DMS114 treated with DMSO at 0.1 percent for 48 hours (cell line): ENCODE data around the gene NPRL2.
A peak's percentile ranks its signal among the peaks of the same experiment; 100 is the strongest.
"Not testable (repeated sequence)": the region's sequence is repeated elsewhere in the genome, so short reads cannot be mapped to it uniquely, and the experiment has no call there.

Experiments used
- DNase-seq: peaks from one replicate; lab custom pipeline; 2025; ENCODE audit not compliant: unreplicated experiment; lab: John Stamatoyannopoulos, UW

Gene NPRL2

DNA sequence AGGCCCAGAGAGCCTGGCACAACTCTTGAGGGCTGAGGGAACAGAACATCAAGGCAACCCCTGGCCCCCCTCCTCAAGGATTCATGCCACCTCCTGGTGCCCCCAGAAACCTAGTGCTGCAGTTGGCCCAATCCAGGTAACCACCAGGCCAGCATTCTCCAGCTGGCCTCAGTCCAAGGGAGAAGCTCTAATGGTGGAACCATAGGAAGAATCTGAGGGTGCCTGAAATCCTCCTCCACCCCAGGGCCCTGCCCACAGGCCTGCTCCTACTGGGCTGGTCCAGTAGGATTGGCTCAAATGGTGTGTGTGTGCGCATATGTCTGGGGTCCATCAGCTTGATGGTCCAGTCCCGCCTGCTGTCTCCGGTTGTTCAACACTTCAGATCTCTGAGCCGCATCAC, 35.8 kb downstream of the NPRL2 start:
- no peak for DNase-seq

DNA sequence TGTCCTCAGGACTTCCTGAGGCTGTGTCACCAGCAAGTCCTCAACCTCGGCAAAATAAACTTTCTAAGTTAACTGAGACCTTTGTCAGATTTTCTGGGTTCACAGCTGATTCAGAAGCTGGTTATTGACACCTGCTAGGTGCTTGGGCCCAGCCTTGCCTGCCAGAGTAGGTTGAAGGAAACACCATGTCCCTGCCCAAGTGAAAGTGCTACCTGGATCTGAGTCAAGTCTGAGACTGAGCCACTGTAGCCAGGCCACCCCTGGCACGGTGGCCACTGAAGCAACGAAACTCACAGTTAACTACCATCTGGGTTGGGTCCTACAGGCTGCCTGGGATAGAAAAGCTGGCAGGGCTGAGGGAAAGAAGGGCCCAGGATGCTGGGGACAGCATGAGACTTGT, 36.2 kb downstream of the NPRL2 start:
- DNase-seq, result no peak

DNA sequence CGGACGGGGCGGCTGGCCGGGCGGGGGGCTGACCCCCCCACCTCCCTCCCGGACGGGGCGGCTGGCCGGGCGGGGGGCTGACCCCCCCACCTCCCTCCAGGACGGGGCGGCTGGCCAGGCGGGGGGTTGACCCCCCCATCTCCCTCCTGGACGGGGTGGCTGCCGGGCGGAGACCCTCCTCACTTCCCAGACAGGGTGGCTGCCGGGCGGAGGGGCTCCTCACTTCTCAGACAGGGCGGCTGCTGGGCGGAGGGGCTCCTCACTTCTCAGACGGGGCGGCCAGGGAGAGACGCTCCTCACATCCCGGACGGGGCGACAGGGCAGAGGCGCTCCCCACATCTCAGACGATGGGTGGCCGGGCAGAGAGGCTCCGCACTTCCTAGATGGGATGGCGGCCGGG, 38.5 kb downstream of the NPRL2 start:
- DNase-seq, result not testable (repeated sequence)

DNA sequence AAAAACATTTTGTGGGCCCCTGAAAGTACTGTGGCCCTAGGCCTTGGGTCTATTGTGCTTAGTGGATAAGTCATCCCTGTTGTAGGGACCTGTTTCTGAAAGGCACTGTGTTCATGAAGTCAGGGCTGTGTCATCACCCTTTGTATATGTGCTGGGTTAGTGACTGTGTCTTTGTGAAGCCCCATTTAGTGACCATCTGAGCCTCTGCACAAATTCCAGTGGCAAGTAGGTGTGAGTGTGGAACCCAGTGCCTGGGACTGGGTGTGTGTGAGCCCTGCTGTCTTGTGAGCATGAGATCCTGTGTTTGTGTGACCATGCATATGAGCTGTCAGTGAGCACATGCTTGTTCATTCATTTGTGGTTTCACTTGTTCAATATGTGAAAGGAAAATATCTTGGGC, 46.0 kb downstream of the NPRL2 start:
- no peak for DNase-seq

DNA sequence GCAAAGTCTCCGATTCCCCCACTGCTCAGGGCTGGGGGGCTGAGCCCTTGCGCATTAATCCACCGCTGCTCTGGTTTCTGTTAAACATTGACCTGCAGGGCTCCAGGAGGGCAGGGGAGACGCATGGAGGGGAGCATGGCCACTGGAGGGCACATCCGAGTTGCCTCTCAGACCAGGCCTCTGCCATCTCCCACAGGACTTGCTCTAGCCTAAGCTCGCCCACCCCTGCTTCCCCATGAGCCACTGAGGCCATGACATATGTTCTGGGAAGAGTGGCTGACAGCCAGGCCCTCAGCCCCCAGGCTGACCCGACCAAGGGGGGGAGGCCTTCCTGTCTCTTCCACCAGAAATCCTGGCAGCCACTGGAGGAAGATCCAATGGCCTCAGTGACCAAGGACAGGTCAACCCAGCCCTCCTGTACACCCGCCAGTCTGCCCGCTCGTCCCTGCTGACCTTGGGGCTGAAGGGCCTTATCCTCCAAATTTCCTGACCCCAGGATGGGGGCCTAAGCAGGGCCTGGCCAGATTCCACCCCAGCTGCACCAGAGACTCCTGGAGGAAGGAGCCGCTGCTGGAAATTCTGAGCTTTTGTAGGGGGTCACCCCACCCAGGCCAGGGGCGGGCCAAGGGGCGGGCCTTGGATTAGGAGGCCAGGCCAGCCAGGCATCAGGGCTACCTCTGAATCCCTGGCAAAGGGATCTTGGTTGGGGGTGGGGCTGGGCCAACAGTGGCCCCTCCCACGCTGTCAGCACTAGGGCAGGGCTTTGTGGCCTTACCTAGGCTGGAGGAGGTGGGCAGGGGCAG, 47.4 kb downstream of the NPRL2 start, which contains the start of gene HYAL1:
Gene HYAL1, minus strand, starts transcription at position 562 of the 803 bp plus-strand sequence. CDS start 618 bp downstream, outside the sequence.
- no peak for DNase-seq

DNA sequence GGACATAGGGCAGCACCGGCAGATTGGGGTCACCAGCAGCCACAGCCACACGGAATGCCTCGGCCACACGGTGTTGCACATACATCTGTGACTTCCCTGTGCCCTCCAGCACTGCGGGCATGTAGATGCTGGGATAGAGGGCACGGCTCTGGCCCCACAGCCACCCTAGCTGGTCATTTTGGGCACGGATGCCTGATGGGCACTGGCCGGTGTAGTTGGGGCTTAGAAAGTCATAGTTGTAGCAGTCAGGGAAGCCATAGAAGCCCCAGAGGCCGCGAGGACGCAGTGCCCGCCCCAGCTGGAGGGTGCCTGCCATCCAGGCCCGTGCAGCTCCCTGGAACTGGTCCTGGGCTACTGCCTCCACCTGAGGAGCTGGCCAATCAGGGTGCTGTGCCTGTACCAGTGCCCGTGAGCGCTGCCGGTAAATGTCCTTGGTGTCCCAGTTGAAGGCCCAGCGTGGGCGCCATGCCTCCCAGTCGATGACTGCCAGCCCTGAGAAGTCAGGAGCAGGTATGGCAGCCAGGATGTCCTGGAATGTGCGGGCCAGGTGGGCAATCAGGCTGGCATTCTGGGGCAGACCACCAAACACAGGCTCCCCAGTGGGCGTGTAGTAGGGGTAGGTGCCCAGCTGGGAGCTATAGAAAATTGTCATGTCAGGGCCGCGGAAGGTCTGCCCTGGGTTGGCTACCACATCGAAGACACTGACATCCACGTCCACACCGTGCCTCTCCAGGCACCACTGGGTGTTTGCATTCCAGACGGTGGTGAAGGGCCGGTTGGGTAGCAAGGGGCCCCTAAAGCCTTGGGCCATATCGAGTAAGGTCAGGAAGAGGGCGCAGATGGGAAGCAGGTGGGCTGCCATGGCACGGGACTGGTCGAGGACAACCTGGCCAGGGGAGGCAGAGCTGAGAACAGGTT, 48.2 kb downstream of the NPRL2 start:
- DNase-seq, result no peak

DNA sequence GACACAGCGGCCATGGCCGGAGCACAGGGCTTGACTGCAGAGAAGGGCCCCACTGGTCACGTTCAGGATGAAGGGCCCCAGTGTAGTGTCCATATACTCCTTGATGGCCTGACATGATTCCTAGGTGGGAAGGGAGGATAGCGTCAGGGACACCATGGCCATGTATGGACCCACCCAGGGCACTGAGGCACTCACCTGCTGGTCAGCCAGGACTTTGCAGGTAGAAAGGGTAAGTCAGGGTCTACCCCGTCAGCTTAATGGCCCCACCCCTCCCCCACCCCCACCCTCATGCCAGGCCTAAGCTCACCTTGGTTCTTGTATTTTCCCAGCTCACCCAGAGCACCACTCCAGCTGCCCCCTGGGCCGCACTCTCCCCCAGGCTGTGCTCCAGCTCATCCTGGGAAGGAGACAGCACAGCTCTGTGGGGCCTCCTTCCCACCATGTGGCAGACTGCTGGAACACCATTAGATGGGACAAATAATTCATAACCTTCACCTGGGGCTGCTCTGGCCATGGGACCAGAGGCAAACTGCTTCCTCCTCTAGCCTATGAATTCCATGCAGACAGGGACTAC, 49.8 kb downstream of the NPRL2 start:
- no peak for DNase-seq

DNA sequence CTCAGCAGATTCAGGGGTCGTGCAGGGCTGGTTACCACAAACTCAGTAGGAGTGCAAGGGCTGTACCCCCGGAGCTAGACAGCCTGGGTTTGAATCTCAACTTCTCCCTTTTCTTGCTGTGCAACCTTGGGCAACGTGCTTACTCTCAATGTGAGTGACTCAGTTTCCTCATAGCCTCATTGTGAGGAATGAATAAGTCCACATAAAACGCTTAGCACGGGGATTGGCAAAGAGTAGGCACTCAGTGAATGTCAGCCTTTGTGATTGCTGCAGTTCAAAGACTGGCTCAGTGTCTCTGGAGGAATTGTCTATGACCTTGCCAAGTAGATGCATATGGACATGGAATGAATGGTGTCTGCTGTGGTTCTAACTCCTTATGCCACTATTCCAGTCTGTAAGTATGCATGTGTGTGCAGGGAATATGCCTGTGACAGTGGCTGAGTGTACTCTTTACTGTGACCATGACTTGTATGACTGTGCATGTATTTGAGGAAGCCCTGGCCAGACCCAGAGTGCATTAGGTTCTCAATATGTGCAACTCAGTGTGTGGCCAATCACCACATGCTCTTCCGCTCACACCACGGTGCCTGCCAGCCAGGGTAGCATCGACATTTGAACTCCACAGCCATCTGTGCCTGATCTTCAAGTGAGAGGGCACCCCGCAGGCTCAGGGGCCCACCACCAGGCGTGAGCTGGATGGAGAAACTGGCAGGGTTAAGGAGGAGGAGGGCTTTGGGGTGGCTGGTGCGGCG, 50.5 kb downstream of the NPRL2 start:
- DNase-seq, result no peak

DNA sequence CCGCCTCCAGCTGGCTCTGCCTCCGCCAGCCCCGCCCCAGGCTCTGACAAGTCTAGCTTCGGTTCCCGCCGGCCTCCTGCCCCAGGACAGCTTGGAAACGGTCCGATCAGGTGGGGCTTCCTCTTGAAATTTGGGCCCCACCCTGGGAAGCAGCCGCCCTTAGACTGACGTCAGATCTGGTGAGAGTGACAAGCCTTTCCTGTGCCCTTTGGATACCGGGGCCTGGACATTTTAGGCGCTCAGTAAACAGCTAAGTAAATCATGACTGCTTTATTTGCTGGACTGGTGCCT, 51.0 kb downstream of the NPRL2 start:
- DNase-seq, result no peak

DNA sequence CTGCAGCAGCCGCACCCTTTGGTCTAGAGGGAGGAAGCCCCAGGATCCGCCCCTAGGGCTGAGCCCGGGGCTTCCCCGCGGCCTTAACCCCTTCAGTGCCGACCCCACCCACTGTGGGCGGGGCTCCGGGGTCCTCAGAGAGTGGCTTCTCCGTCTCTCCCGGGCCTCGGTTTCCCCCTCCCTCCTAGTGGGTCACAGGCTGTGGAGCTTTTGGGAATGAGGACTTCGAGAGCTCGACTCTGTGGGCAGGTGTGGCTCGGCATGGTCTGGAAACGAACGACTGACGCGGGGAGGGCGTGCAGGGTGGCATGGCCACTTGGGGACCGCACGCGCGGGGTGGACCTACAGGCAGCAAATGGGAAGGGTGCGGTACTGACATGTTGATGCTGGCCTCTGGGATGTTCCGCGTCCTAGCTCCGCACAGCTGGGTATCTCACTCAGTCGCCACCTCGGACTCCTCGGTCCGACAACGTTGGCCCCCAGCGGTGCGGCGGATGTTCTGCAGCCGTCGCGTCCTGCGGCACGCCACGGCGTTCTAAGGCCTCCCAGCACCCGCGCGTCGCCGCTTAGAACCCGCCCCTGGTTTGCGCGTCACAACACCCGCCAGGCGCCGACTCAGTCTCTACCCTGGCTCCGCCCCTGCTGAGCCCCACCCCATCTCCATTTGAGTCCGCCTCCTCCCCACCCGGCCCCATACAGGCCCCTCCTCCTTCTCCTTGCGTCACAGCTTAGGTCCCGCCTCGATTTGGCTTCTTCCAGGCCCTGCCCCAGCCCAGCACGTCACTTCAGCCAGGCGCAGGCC, 51.5 kb downstream of the NPRL2 start, which contains the start of the genes HYAL3 and NAA80:
Gene HYAL3, minus strand, starts transcription at position 570 of the 802 bp plus-strand sequence. CDS start 3,803 bp downstream, outside the sequence.
Gene NAA80, minus strand, starts transcription at position 570 of the 802 bp plus-strand sequence. CDS start 1,942 bp downstream, outside the sequence.
- peak; percentile 93 for DNase-seq

DNA sequence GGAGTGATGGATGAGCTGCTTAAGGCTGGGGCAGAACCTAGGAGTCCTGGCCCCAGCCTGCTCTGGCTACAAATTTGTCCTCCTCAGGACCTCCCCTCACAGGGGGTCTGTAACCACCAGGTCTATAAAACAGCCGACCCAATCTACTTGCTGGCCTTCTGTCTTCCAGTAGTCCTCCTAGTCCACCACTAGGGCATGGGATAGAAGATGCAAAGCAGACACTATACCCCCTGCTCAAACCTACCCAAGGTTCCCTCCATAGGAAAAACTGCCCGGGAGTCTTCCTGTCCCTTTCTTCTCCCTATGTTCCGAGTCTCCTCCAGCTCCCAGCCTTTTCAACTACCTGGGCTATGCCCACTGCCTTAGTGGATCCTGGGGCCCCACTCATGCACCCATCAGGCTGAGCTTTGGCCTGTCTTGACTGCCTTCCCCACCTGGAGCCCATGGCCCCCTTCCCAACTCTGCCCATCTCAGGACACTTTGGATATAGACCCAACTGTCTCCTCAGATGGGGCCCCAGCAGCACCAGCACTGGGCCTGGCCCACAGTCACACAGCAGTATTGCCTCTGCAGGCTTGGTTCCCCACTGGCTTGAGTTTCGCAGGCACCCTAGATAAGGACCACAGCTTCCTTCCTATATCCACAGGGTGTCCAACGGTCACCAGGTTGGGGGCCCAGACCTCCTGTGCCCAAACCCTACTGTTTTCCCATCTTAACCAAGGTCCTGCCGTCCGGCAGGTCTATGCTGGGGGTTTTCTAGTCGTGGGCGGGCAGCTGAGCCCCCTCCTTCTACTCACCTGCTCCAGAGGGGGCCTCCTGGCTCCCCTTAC, 52.5 kb downstream of the NPRL2 start:
- DNase-seq, result no peak

DNA sequence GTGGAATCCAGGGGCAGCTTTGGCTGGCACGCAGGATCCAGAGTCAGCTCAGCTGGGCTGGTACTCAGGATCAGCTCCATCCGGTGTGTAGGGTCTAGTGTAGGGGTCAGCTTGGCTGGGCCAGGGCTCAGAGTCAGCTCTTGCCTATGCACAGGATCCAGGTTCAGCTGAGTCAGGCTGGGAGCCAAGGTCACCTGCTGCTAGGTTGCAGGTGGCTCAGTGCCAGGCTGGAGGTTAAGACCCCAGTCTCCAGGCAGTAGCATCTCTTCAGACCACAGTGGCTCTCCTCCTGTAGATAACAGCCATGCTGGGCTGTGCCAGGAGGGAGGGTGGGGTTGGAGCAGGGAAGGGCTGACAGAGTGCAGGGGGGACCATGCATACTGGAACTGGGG, 53.2 kb downstream of the NPRL2 start:
- DNase-seq, result no peak
